Femur (tissue), 1 donor: ENCODE data around the gene SEMA3G.
A peak's percentile ranks its signal among the peaks of the same experiment; 100 is the strongest.

Source experiments
- DNase-seq: peaks from one replicate; pipeline ENCODE4 v3.0.0-alpha.2; 2017

SEMA3G gene

GRCh38 chr3:52438579-52439425, 6.1 kb downstream of the SEMA3G start:
- DNase-seq, result no peak

GRCh38 chr3:52438104-52438376, 6.9 kb downstream of the SEMA3G start:
- no peak for DNase-seq

GRCh38 chr3:52437326-52438103, 7.4 kb downstream of the SEMA3G start:
- DNase-seq, result no peak

- peak; percentile 68 for DNase-seq
Observed at GRCh38 chr3:52436500-52437149, 8.3 kb downstream of the SEMA3G start.

- DNase-seq, result peak; percentile 11
Observed at GRCh38 chr3:52435246-52436101, 9.4 kb downstream of the SEMA3G start.

GRCh38 chr3:52434491-52435115, 10.3 kb downstream of the SEMA3G start:
- DNase-seq, result peak; percentile 16

GRCh38 chr3:52433996-52434479, 10.9 kb downstream of the SEMA3G start:
- no peak for DNase-seq

DNA sequence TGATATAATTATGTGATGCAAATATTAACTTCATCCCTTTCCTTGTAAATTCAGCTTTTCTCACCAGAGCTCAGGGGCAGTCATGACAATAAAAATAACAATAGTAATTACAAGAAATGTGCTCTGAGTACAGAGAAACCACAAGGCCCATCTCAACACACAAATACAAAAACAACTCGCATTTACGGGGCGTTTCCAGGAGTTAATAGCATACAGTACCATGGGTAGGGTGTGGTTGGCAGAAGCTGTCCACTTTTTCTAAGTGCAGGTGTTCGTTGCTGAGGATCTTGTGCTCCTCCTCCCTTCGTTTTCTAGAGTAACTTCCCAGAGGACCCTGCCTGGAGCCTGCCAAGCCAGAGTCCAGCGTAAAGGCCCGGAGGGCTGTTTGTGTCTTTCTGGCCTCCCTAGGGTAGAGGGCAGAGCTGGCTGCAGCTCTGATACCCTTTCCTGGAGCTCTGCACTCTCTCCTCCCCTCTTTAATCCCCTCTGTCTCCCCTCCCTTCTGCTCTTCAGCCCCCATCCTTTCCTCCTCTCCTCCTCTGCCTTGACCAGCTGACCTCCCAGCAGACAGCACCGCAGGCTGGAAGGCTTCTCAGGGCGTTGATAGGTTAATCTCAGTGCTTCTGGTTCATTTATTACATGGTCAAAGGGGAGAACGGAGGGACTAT, 11.4 kb downstream of the SEMA3G start:
- peak; percentile 18 for DNase-seq

DNA sequence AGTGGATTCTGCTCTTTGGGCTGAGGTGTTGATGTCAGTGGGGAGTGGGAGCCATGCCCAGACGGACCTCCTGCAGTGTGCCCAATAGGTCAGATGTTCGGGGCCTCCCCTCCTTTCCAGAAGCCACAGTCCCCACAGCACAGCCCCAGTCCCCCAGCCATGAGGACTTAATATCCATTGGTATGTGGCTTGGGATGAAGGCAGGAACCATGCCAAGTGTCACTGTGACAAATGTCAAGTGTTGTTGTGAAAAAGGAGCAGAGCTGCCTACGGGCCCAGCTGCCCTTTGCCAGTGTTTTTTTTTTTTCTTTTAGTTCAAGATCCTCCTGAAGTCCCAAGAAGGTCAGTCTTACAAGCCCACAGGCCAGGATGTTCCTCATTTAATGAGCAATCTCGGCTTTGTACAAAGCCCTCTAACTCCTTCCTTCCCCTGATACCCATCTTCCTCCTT, 12.2 kb downstream of the SEMA3G start:
- peak; percentile 47 for DNase-seq

DNA sequence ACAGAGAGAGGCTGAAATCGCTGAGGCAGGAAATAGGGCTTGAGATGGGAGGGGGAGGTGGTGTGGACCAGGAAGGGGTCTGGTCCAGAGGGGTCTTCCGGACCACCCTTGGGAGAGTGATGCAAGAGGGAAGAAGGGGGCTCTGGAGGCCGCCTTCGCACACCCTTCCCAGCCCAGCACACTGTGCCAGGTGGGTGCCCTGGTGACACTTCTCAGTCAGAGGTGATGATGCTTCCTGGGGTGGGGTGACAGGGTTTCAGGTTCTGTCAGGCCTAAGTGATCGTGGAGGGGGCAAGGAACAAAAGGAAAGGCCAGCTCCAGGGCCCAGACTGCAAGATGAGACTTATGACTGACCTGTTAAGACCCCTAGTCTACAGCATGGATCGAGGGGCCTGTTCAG, 12.7 kb downstream of the SEMA3G start:
- no peak for DNase-seq

GRCh38 chr3:52431459-52432223, 13.3 kb downstream of the SEMA3G start:
- DNase-seq, result peak; percentile 15

DNA sequence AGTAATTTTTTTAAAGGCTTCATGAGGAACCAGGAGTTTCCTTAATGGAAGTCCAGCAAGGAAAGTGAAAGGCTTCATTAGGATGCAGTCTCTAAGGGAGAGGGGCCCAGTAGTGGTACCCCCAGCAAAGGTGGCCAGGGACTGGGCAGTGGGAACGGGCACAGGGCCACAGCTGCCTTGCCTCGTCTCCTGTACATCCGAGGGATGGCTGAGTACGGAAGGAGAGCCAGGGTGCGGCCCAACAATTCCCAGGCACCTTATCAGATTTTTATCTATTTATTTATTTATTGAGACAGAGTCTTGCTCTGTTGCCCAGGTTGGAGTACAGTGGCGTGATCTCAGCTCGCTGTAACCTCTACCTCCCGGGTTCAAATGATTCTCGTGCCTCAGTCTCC, 14.5 kb downstream of the SEMA3G start:
- no peak for DNase-seq

DNA sequence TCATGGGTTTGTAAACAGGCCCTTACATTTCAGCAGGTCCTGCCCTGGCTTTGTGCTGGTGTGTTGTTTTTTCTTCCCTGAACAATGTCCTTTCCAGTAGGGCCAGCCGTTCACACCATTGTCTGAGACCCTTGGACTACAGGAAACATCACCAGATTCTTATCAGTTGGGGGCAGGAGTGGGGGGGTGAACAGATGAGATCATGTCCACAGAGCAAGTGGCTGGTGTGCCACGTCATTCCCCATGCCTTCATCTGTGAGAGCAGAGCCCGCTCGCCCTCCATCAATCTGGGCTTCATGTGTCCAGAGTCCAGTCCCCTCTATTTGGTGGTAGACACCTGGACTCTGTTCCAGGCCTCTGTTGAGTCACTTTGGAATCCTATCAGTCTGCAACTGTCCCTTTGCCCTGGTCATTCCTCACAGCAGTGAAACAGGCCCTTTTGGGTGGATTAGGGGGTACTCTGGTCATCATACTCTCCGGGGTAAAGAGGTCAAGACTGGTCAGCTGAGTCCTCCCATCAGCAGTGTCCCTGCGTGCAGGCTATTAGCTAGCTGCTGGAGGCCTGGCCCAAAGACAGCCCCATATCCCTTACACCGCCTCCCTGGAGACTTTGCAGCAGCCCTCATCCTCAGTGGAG, 15.0 kb downstream of the SEMA3G start:
- no peak for DNase-seq

GRCh38 chr3:52429031-52429430, 15.9 kb downstream of the SEMA3G start:
- DNase-seq, result peak; percentile 14

- peak; percentile 71 for DNase-seq
Observed at GRCh38 chr3:52428151-52429005, 16.5 kb downstream of the SEMA3G start.

DNA sequence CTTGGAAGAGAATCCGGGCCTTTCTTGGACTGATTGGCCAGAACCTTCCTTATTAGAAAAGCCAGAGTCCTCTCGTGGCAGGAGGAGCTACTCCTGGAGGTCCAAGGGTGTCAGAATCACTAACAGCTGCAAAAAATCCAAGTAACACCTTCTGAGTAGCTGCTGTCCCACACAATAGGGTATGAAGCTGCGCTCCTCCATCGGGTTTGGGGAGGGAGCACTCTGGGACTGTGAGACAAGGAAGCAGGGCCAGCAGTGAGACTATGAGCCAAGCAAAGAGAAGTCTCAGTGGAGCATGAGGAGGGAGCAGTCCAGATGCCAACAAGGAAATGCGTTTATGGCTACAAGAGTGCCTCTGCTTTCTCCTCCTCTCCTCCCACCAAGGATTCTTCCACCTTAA, 21.7 kb downstream of the SEMA3G start:
- peak; percentile 19 for DNase-seq

GRCh38 chr3:52422669-52423068, 22.2 kb downstream of the SEMA3G start:
- no peak for DNase-seq

GRCh38 chr3:52420388-52420787, 24.5 kb downstream of the SEMA3G start:
- DNase-seq, result peak; percentile 15

- DNase-seq, result no peak
Observed at GRCh38 chr3:52415800-52416199, 29.1 kb downstream of the SEMA3G start.
